CD8-positive, alpha-beta memory T cell (primary cell): ENCODE results near the gene SLC12A4. TPM values are rescaled to one million over a fixed set of nuclear protein-coding genes. Genes with fewer than 3 reads are reported as not detected.

Experiments used
- CTCF ChIA-PET: fragments of 350-600 bp; sonication (Branson Sonifier 250); formaldehyde crosslinking; loops from one replicate; lab custom pipeline; 2021; ENCODE audit warnings: antibody characterized with exemption; lab: Charles Lee
- POLR2A ChIA-PET: fragments of 350-600 bp; sonication (Branson Sonifier 250); formaldehyde crosslinking; loops from one replicate; lab custom pipeline; 2021; ENCODE audit warnings: antibody characterized with exemption; lab: Charles Lee
- DNase-seq, 5 donors: peaks; one replicate each; pipeline versions ENCODE4 v3.0.0 to v3.0.0-alpha.2; 2020 to 2022; ENCODE audit warnings: mixed read lengths in 1 of 5
- H3K27ac ChIP-seq: one replicate; pipeline ENCODE4 v1.7.0; 2013; ENCODE audit warnings: low read depth, mild to moderate bottlenecking, low read length, moderate library complexity
- H3K27me3 ChIP-seq: 2 replicates; pipeline ENCODE4 v1.7.0; 2013; ENCODE audit warnings: low read length, mild to moderate bottlenecking; ENCODE audit not compliant: insufficient read depth, poor library complexity, severe bottlenecking
- H3K36me3 ChIP-seq: 2 replicates; pipeline ENCODE4 v1.7.0; 2013; ENCODE audit warnings: mild to moderate bottlenecking, low read length, moderate library complexity; ENCODE audit not compliant: insufficient read depth
- H3K4me1 ChIP-seq: 2 replicates; pipeline ENCODE4 v1.7.0; 2013; ENCODE audit warnings: mild to moderate bottlenecking, low read length, moderate library complexity; ENCODE audit not compliant: insufficient read depth
- H3K4me3 ChIP-seq: 2 replicates; pipeline ENCODE4 v1.7.0; 2013; ENCODE audit warnings: mild to moderate bottlenecking, low read length
- H3K9me3 ChIP-seq: 2 replicates; pipeline ENCODE4 v1.7.0; 2013; ENCODE audit warnings: mild to moderate bottlenecking, low read length
- H3K27ac Mint-ChIP-seq, 8 donors: one replicate each; pipeline ENCODE4 v1.8.0; 2020 to 2021; ENCODE audit warnings: mixed read lengths in 8 of 8, mild to moderate bottlenecking in 6 of 8, inconsistent platforms in 3 of 8, moderate library complexity in 3 of 8
- H3K27me3 Mint-ChIP-seq, 2 donors: one replicate each; pipeline ENCODE4 v1.8.0; 2020 to 2021; ENCODE audit warnings: mixed read lengths in 2 of 2, mild to moderate bottlenecking in 1 of 2, moderate library complexity in 1 of 2
- H3K36me3 Mint-ChIP-seq, 3 donors: one replicate each; pipeline ENCODE4 v1.8.0; 2020 to 2021; ENCODE audit warnings: mixed read lengths in 3 of 3, inconsistent platforms in 1 of 3, mild to moderate bottlenecking in 1 of 3
- H3K4me1 Mint-ChIP-seq, 3 donors: one replicate each; pipeline ENCODE4 v1.8.0; 2020 to 2021; ENCODE audit warnings: mixed read lengths in 3 of 3, inconsistent platforms in 1 of 3, mild to moderate bottlenecking in 1 of 3
- H3K4me3 Mint-ChIP-seq, 7 donors: one replicate each; pipeline ENCODE4 v1.8.0; 2020 to 2021; ENCODE audit warnings: mixed read lengths in 7 of 7, mild to moderate bottlenecking in 6 of 7, moderate library complexity in 4 of 7, inconsistent platforms in 2 of 7
- H3K9me3 Mint-ChIP-seq, 5 donors: one replicate each; pipeline ENCODE4 v1.8.0; 2020 to 2022; ENCODE audit warnings: mixed read lengths in 5 of 5, mild to moderate bottlenecking in 3 of 5, moderate library complexity in 2 of 5, inconsistent platforms in 1 of 5
- polyA plus RNA-seq: library from polyadenylated mRNA; unstranded; fragments of 300-500 nt; fragmentation: Illumina TruSeq; gene quantifications from one replicate; pipeline ENCODE4 v1.2.3, GENCODE V29; 2021
- total RNA-seq, 2 experiments: library from RNA; stranded (reverse); gene quantifications; one replicate each; pipeline ENCODE4 v1.2.3, GENCODE V29; 2021

The SLC12A4 gene
- total and polyA plus RNA-seq, 3 experiments from 2014 or later, result 5.1 to 34.1 (median 30.6) TPM

DNA sequence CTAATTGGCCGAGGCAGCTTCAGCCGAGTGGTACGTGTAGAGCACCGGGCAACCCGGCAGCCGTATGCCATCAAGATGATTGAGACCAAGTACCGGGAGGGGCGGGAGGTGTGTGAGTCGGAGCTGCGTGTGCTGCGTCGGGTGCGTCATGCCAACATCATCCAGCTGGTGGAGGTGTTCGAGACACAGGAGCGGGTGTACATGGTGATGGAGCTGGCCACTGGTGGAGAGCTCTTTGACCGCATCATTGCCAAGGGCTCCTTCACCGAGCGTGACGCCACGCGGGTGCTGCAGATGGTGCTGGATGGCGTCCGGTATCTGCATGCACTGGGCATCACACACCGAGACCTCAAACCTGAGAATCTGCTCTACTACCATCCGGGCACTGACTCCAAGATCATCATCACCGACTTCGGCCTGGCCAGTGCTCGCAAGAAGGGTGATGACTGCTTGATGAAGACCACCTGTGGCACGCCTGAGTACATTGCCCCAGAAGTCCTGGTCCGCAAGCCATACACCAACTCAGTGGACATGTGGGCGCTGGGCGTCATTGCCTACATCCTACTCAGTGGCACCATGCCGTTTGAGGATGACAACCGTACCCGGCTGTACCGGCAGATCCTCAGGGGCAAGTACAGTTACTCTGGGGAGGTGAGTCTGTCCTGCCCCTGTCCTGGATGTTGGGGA is 59.2 kb downstream of the SLC12A4 start:
- POLR2A ChIA-PET, result no interaction called here

DNA sequence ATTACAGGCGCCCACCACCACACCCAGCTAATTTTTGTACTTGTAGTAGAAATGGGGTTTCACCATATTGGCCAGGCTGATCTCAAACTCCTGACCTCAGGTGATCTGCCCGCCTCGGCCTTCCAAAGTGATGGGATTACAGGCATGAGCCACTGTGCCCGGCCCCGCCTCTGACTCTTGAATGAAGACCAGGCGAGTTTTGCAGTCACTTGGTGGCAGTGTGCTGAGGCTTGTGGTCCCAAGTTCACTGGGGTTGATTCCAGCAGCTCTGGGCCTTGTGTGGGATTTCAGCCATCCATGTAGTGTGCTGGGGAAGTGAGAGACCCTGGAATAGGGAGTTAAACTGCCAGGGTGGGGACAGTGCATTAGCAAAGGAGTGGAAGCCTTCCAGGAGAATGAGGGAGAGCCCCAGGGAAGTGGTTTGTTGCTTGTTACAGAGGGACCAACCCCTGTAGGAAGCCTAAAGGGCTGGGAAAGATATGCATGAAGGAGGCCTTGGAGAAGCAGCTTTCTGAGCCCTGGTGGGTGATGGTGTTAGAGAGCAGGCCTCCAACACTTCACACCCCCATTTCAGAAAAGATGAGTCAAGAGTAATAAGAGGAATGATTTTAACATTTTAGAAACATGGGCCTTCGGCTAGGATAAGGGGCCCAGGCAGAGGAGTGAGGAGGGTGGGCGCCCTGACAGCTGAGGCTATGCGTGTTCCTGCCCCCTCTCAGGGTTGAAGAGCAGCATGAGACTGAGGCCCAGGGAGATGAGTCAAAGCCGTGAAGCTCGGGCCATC is 60.8 kb downstream of the SLC12A4 start:
- H3K27me3 Mint-ChIP-seq, result no peaks in the 10 kb centered on the region
- no peaks in the 10 kb centered on the region for H3K4me1 ChIP-seq
- H3K36me3 ChIP-seq, result peaks cover 14% of the 10 kb centered on the region
- peaks cover 5 to 14% (median 12%) of the 10 kb centered on the region in 3 donors for H3K4me1 Mint-ChIP-seq
- H3K9me3 Mint-ChIP-seq, result no peaks in the 10 kb centered on the region
- ChIA-PET POLR2A (no interaction called here), CTCF (interaction anchor here (2.0 kb wide), 1 partner anchor 24 kb away, joined by 7 read pairs; the partner anchor contains the start of gene NRN1L)
- H3K27me3 ChIP-seq, result no peaks in the 10 kb centered on the region
- peak overlapping the region in 5 of 8 donors; percentile 17 to 91 (median 63) for H3K27ac Mint-ChIP-seq
- no peak overlapping the region for H3K4me3 Mint-ChIP-seq
- H3K27ac ChIP-seq, result no peak overlapping the region
- DNase-seq, result no peak
- no peak overlapping the region for H3K4me3 ChIP-seq
- peaks cover 0 to 46% (median 9%) of the 10 kb centered on the region in 3 donors for H3K36me3 Mint-ChIP-seq
- no peaks in the 10 kb centered on the region for H3K9me3 ChIP-seq

More for the DNA sequence above, 59.2 kb downstream of the SLC12A4 start:
- no peak overlapping the region for H3K27ac ChIP-seq
- CTCF ChIA-PET, result interaction anchor here (2.0 to 2.2 kb wide), 2 partner anchors 19 to 25 kb away, joined by 6 to 7 read pairs; partner anchors contain the start of gene NRN1L
- no peaks in the 10 kb centered on the region for H3K9me3 Mint-ChIP-seq
- H3K4me3 ChIP-seq, result no peak overlapping the region
- H3K4me1 ChIP-seq, result no peaks in the 10 kb centered on the region
- H3K27ac Mint-ChIP-seq, result peak overlapping the region in 3 of 8 donors; percentile 51 to 97 (median 90)
- peaks cover 14% of the 10 kb centered on the region for H3K36me3 ChIP-seq
- H3K4me1 Mint-ChIP-seq, result peaks cover 7 to 18% (median 12%) of the 10 kb centered on the region in 3 donors
- no peaks in the 10 kb centered on the region for H3K9me3 ChIP-seq
- peaks cover 0 to 39% (median 9%) of the 10 kb centered on the region in 3 donors for H3K36me3 Mint-ChIP-seq
- no peaks in the 10 kb centered on the region for H3K27me3 ChIP-seq
- no peak for DNase-seq
- H3K27me3 Mint-ChIP-seq, result no peaks in the 10 kb centered on the region
- H3K4me3 Mint-ChIP-seq, result no peak overlapping the region

DNA sequence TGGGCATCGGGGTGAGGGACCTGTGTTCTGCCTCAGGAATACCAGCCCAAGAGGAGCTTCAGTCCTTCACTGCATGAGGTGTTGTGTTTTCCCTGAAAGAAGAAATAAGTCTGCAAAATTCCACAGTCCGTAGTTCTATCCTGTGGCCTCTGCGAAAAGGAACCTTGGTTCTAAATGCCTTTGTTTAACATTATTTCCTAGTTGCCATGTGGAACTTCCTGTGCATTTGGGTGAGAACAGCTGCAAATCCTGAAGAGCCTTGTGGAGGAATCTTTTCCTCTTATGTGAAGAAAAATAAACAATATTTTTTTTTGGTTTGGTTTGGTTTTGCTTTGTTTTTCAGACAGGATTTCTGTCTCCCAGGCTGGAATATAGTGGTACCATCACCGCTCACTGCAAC is 65.6 kb downstream of the SLC12A4 start:
- Mint-ChIP-seq H3K36me3 (peaks cover 0 to 35% (median 5%) of the 10 kb centered on the region in 3 donors), H3K9me3 (no peaks in the 10 kb centered on the region), H3K4me1 (peaks cover 7 to 26% (median 15%) of the 10 kb centered on the region in 3 donors), H3K4me3 (no peak overlapping the region), H3K27me3 (no peaks in the 10 kb centered on the region), H3K27ac (peak overlapping the region in 1 of 8 donors; percentile 43)
- no peak for DNase-seq
- Histone ChIP-seq H3K9me3 (no peaks in the 10 kb centered on the region), H3K4me1 (no peaks in the 10 kb centered on the region), H3K4me3 (no peak overlapping the region), H3K36me3 (peaks cover 9% of the 10 kb centered on the region), H3K27ac (no peak overlapping the region), H3K27me3 (no peaks in the 10 kb centered on the region)
- POLR2A ChIA-PET, result no interaction called here
- CTCF ChIA-PET, result interaction anchor here (1.0 kb wide), 1 partner anchor 19 kb away, joined by 3 read pairs; no protein-coding TSS in a partner anchor

DNA sequence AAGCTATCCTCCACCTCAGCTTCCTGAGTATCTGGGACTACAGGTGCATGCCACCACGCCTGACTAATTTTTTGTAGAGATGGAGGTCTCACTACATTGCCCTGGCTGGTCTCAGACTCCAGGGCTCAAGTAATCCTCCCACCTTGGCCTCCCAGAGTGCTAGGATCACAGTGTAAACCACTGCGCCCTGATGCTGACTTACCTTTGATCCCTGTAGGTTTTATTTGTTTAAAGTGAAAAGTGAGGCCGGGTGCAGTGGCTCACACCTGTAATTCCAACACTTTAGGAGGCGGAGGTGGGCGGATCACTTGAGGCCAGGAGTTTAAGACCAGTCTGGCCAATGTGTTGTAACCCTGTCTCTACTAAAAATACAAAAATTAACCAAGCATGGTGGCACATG is 66.7 kb downstream of the SLC12A4 start:
- H3K4me1 Mint-ChIP-seq, result peaks cover 14 to 33% (median 21%) of the 10 kb centered on the region in 3 donors
- no peaks in the 10 kb centered on the region for H3K9me3 ChIP-seq
- H3K36me3 ChIP-seq, result peaks cover 9% of the 10 kb centered on the region
- H3K4me3 ChIP-seq, result no peak overlapping the region
- H3K27me3 Mint-ChIP-seq, result no peaks in the 10 kb centered on the region
- POLR2A ChIA-PET, result no interaction called here
- peak overlapping the region in 1 of 8 donors; percentile 70 for H3K27ac Mint-ChIP-seq
- no peaks in the 10 kb centered on the region for H3K27me3 ChIP-seq
- DNase-seq, result no peak
- no peaks in the 10 kb centered on the region for H3K9me3 Mint-ChIP-seq
- H3K36me3 Mint-ChIP-seq, result peaks cover 0 to 32% (median 3%) of the 10 kb centered on the region in 3 donors
- H3K4me3 Mint-ChIP-seq, result no peak overlapping the region
- peaks cover 5% of the 10 kb centered on the region for H3K4me1 ChIP-seq
- CTCF ChIA-PET, result interaction anchor here (1.0 kb wide), 1 partner anchor 18 kb away, joined by 3 read pairs; no protein-coding TSS in a partner anchor
- H3K27ac ChIP-seq, result no peak overlapping the region

DNA sequence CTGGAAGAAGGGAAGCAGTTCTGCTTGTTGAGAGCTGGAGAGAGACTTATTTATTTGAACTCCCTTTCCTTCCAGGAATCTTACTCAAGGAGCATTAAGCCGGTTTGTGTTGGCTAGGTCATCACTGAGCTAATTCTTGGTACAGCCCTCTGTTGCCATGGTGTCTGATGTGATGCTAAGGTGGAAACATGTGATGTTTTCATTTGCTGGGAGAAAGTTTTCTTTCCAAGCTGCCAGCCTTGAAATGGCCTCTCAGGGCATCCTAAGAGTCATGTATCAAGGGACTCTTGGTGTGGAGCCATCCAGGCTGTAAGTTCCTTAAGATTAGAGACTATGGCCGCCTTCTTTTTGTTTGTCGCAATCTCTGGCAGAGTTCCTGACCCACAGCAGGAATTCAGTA is 71.2 kb downstream of the SLC12A4 start:
- H3K27ac Mint-ChIP-seq, result peak overlapping the region in 2 of 8 donors; percentile 24 to 79
- ChIA-PET POLR2A (no interaction called here), CTCF (interaction anchor here (1.2 to 1.8 kb wide), 4 partner anchors 13 to 81 kb away, joined by 3 to 6 read pairs (median 4); no protein-coding TSS in a partner anchor)
- Histone ChIP-seq H3K36me3 (peaks cover 9% of the 10 kb centered on the region), H3K27ac (no peak overlapping the region), H3K27me3 (no peaks in the 10 kb centered on the region), H3K9me3 (no peaks in the 10 kb centered on the region), H3K4me1 (peaks cover 20% of the 10 kb centered on the region), H3K4me3 (no peak overlapping the region)
- no peak for DNase-seq
- H3K9me3 Mint-ChIP-seq, result no peaks in the 10 kb centered on the region
- no peaks in the 10 kb centered on the region for H3K27me3 Mint-ChIP-seq
- peaks cover 35 to 68% (median 49%) of the 10 kb centered on the region in 3 donors for H3K4me1 Mint-ChIP-seq
- peaks cover 0 to 20% (median 0%) of the 10 kb centered on the region in 3 donors for H3K36me3 Mint-ChIP-seq
- peak overlapping the region in 1 of 7 donors; percentile 35 for H3K4me3 Mint-ChIP-seq

DNA sequence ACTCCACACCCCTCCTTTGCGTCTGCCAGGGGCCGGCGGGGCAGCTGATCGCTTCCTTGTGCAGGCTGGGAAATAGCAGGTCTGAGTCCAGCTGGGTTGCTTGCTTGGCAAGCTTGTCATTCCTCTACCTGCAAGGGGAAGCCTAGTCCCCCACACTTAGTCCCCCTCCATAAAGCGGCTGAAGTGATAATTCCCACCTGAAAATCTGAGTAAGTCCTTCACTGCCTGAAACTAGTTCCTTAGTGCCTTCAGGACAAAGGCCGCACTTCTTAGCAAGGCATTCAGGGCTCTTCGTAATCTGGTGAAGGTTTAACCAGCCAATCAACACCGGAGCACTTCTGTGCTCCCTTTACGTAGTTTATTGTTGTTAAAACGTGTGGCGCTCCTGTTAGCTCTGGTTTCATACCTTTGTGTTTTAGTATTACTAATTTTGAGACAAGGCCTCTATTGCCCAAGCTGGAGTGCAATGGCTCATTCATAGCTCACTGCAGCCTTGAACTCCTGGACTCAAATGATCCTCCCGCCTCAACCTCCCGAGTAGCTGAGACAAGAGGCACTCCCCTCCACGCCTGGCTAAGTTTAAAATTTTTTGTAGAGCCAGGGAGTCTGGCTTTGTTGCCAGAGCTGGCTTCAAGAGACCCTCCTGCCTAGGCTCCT is 74.6 kb downstream of the SLC12A4 start:
- Mint-ChIP-seq H3K9me3 (no peaks in the 10 kb centered on the region), H3K36me3 (peaks cover 0 to 6% (median 0%) of the 10 kb centered on the region in 3 donors), H3K4me3 (peak overlapping the region; percentile 87 to 100 (median 94)), H3K27ac (peak overlapping the region; percentile 96 to 99 (median 98)), H3K27me3 (no peaks in the 10 kb centered on the region), H3K4me1 (peaks cover 28 to 54% (median 40%) of the 10 kb centered on the region in 3 donors)
- Histone ChIP-seq H3K9me3 (no peaks in the 10 kb centered on the region), H3K27me3 (no peaks in the 10 kb centered on the region), H3K27ac (peak overlapping the region; percentile 91), H3K36me3 (no peaks in the 10 kb centered on the region), H3K4me1 (peaks cover 20% of the 10 kb centered on the region), H3K4me3 (peak overlapping the region; percentile 92)
- no peak for DNase-seq
- CTCF ChIA-PET, result interaction anchor here (1.0 to 3.0 kb wide), 4 partner anchors 10 to 77 kb away, joined by 3 to 12 read pairs (median 4); partner anchors contain the start of gene NRN1L
- POLR2A ChIA-PET, result interaction anchor here (0.7 kb wide), 1 partner anchor 42 kb away, joined by 4 read pairs; no protein-coding TSS in a partner anchor
